SK-N-MC (cell line): ENCODE data around the gene C2CD2.

ENCODE experiments used
- EZH2 ChIP-seq: fragments of 200-600 bp; sonication (generic); IDR thresholded peaks from one replicate; pipeline ENCODE4 v1.6.1; 2017; ENCODE audit warnings: antibody characterized with exemption
- POLR2AphosphoS5 ChIP-seq: IDR thresholded peaks from 2 replicates; pipeline ENCODE4 v1.6.1; 2012; ENCODE audit warnings: mild to moderate bottlenecking, low read depth, low read length, borderline replicate concordance

GRCh38 chr21:41864311-41865001 lies 89.4 kb downstream of the C2CD2 start:
- TF ChIP-seq EZH2: no peak
- TF ChIP-seq POLR2AphosphoS5: no peak
